GM21576 (cell line): Measurements from ENCODE around the gene PTPRH.
A peak's percentile ranks its signal among the peaks of the same experiment; 100 is the strongest.

ENCODE experiments used
- ATAC-seq: cut with Tn5 transposase; IDR thresholded peaks from one replicate; pipeline ENCODE4 v1.9.1; 2021; ENCODE audit warnings: mild to moderate bottlenecking, moderate library complexity; ENCODE audit not compliant: unreplicated experiment

Gene PTPRH

GRCh38 chr19:55208880-55209692, at the start of gene PTPRH:
Gene PTPRH, minus strand, starts transcription at chr19:55209501. Its CDS starts 68 bp downstream, at chr19:55209433.
- no peak for ATAC-seq

GRCh38 chr19:55258476-55258827, 49.2 kb upstream of the PTPRH start:
- ATAC-seq, result peak; percentile 6

GRCh38 chr19:55257461-55258420, 48.4 kb upstream of the PTPRH start:
- no peak for ATAC-seq

GRCh38 chr19:55256562-55257460, 47.5 kb upstream of the PTPRH start:
- ATAC-seq, result no peak

GRCh38 chr19:55255618-55256423, 46.5 kb upstream of the PTPRH start:
- ATAC-seq, result no peak

- no peak for ATAC-seq
Observed at GRCh38 chr19:55254625-55254977, 45.3 kb upstream of the PTPRH start.

- peak; percentile 42 for ATAC-seq
Observed at GRCh38 chr19:55253842-55254624, 44.7 kb upstream of the PTPRH start.

GRCh38 chr19:55252760-55253663, 43.7 kb upstream of the PTPRH start:
- no peak for ATAC-seq

- ATAC-seq, result no peak
Observed at GRCh38 chr19:55251341-55252081, 42.2 kb upstream of the PTPRH start.

GRCh38 chr19:55250262-55251036, 41.1 kb upstream of the PTPRH start:
- ATAC-seq, result no peak

GRCh38 chr19:55249841-55250240, 40.5 kb upstream of the PTPRH start:
- no peak for ATAC-seq

- no peak for ATAC-seq
Observed at GRCh38 chr19:55248704-55249103, 39.4 kb upstream of the PTPRH start.

- ATAC-seq, result no peak
Observed at GRCh38 chr19:55248166-55248675, 38.9 kb upstream of the PTPRH start.

GRCh38 chr19:55247621-55248099, 38.4 kb upstream of the PTPRH start:
- ATAC-seq, result no peak

- ATAC-seq, result no peak
Observed at GRCh38 chr19:55246462-55247451, 37.5 kb upstream of the PTPRH start.
